H1 (cell line): ENCODE measurements around the gene DPYD. TPM values are rescaled to one million over a fixed set of nuclear protein-coding genes. Genes with fewer than 3 reads are reported as not detected.

Experiments
- CTCF ChIA-PET: fragments of 300-600 bp; sonication (Branson Sonifier 250); formaldehyde crosslinking; loops from one replicate; lab custom pipeline; 2021; ENCODE audit not compliant: partially characterized antibody; lab: Charles Lee
- POLR2A ChIA-PET: fragments of 300-600 bp; sonication (Branson Sonifier 250); formaldehyde crosslinking; loops from one replicate; lab custom pipeline; 2021; ENCODE audit warnings: inconsistent platforms; ENCODE audit not compliant: partially characterized antibody; lab: Charles Lee
- DNase-seq, 2 experiments: peaks; one replicate each; pipeline versions ENCODE4 v3.0.0 to v3.0.0-alpha.2; 2010 to 2022; ENCODE audit warnings: low spot score in 2 of 2, low read depth in 1 of 2, mixed read lengths in 1 of 2
- FAIRE-seq: peaks from 2 replicates; lab custom pipeline; 2011; peaks lifted over from hg19 to GRCh38; lab: Jason Lieb, UNC
- H2AFZ ChIP-seq: 2 replicates; pipeline ENCODE4 v1.8.1; 2012; ENCODE audit warnings: low read length, inconsistent platforms
- H2AK5ac ChIP-seq: 2 replicates; pipeline ENCODE4 v1.6.1; 2013; ENCODE audit warnings: low read depth, low read length
- H2BK120ac ChIP-seq: replicated peaks from 2 replicates; pipeline ENCODE3; 2013; ENCODE audit warnings: low read depth, low read length, inconsistent platforms
- H2BK12ac ChIP-seq: 2 replicates; pipeline ENCODE4 v1.6.1; 2013; ENCODE audit warnings: low read depth, low read length
- H2BK15ac ChIP-seq: 2 replicates; pipeline ENCODE4 v1.6.1; 2013; ENCODE audit warnings: low read length
- H2BK20ac ChIP-seq: 2 replicates; pipeline ENCODE4 v1.6.1; 2013; ENCODE audit warnings: low read length
- H2BK5ac ChIP-seq: 2 replicates; pipeline ENCODE4 v1.6.1; 2013; ENCODE audit warnings: low read depth, low read length
- H3K14ac ChIP-seq: 2 replicates; pipeline ENCODE4 v1.6.1; 2013; ENCODE audit warnings: inconsistent platforms; ENCODE audit not compliant: insufficient read length
- H3K18ac ChIP-seq: 2 replicates; pipeline ENCODE4 v1.6.1; 2013; ENCODE audit warnings: low read length; ENCODE audit errors: extremely low read depth
- H3K23ac ChIP-seq: 2 replicates; pipeline ENCODE4 v1.6.1; 2013; ENCODE audit warnings: inconsistent platforms; ENCODE audit not compliant: insufficient read length
- H3K23me2 ChIP-seq: 2 replicates; pipeline ENCODE4 v1.6.1; 2013; ENCODE audit warnings: low read depth, low read length
- H3K27ac ChIP-seq: 2 replicates; pipeline ENCODE4 v1.6.1; 2011; ENCODE audit warnings: low read depth, low read length, inconsistent platforms
- H3K27me3 ChIP-seq, 4 experiments: replicated peaks in 1 of 4; 1 replicate in 1 of 4; 2 replicates in 3 of 4; pipeline versions ENCODE4 v1.6.1 to v1.8.1; 2011 to 2013; ENCODE audit warnings: low read length in 3 of 4, mild to moderate bottlenecking in 3 of 4, inconsistent platforms in 2 of 4, mixed read lengths in 2 of 4, moderate library complexity in 1 of 4; ENCODE audit not compliant: control insufficient read depth in 3 of 4, insufficient read depth in 3 of 4; ENCODE audit errors: extremely low read depth in 1 of 4
- H3K36me3 ChIP-seq, 4 experiments: 2 replicates each; pipeline versions ENCODE4 v1.6.1 to v1.8.1; 2011 to 2013; ENCODE audit warnings: mild to moderate bottlenecking in 4 of 4, low read length in 3 of 4, moderate library complexity in 2 of 4, control low read depth in 1 of 4, inconsistent platforms in 1 of 4; ENCODE audit not compliant: insufficient read depth in 4 of 4, control insufficient read depth in 2 of 4
- H3K4ac ChIP-seq: replicated peaks from 2 replicates; pipeline ENCODE3; 2013; ENCODE audit warnings: low read length, low read depth, mixed read lengths, inconsistent platforms; ENCODE audit not compliant: insufficient read length
- H3K4me1 ChIP-seq, 4 experiments: replicated peaks in 1 of 4; 1 replicate in 1 of 4; 2 replicates in 3 of 4; pipeline versions ENCODE4 v1.6.1 to v1.8.1; 2011 to 2013; ENCODE audit warnings: low read length in 3 of 4, inconsistent platforms in 2 of 4, mixed read lengths in 1 of 4; ENCODE audit not compliant: insufficient read depth in 4 of 4, control insufficient read depth in 3 of 4
- H3K4me2 ChIP-seq, 2 experiments: 2 replicates each; pipeline versions ENCODE4 v1.6.1 to v1.8.1; 2011 to 2013; ENCODE audit warnings: low read depth in 2 of 2, low read length in 2 of 2, control low read depth in 1 of 2, inconsistent platforms in 1 of 2, mild to moderate bottlenecking in 1 of 2; ENCODE audit not compliant: insufficient read depth in 1 of 2
- H3K4me3 ChIP-seq, 4 experiments: fragments of 200-600, 300-600 bp in 1 of 4; sonication (generic), shearing (Covaris generic), sonication (Bioruptor Twin) in 1 of 4; 2 replicates each; pipeline versions ENCODE4 v1.5.1 to v1.8.1; 2011 to 2016; ENCODE audit warnings: low read length in 4 of 4, low read depth in 3 of 4, control low read depth in 2 of 4, inconsistent platforms in 2 of 4, mild to moderate bottlenecking in 2 of 4, mixed read lengths in 1 of 4, moderate library complexity in 1 of 4; ENCODE audit not compliant: insufficient read depth in 2 of 4; ENCODE audit errors: extremely low read depth in 1 of 4
- H3K56ac ChIP-seq: replicated peaks from 2 replicates; pipeline ENCODE3; 2013; ENCODE audit warnings: low read depth, mild to moderate bottlenecking, mixed read lengths, low read length, inconsistent platforms; ENCODE audit not compliant: insufficient read length
- H3K79me1 ChIP-seq: 2 replicates; pipeline ENCODE4 v1.6.1; 2013; ENCODE audit warnings: low read depth, low read length, control low read depth
- H3K79me2 ChIP-seq, 2 experiments: 2 replicates each; pipeline versions ENCODE4 v1.6.1 to v1.8.1; 2012 to 2013; ENCODE audit warnings: low read length in 2 of 2, mild to moderate bottlenecking in 2 of 2, inconsistent platforms in 1 of 2; ENCODE audit not compliant: insufficient read depth in 2 of 2, control insufficient read depth in 1 of 2
- H3K9ac ChIP-seq, 4 experiments: replicated peaks in 1 of 4; 1 replicate in 1 of 4; 2 replicates in 3 of 4; pipeline versions ENCODE4 v1.6.1 to v1.8.1; 2011 to 2013; ENCODE audit warnings: low read depth in 3 of 4, low read length in 3 of 4, control low read depth in 2 of 4, mild to moderate bottlenecking in 2 of 4, moderate library complexity in 2 of 4, inconsistent platforms in 1 of 4; ENCODE audit errors: extremely low read depth in 1 of 4
- H3K9me3 ChIP-seq, 2 experiments: 2 replicates each; pipeline versions ENCODE4 v1.6.1 to v1.8.1; 2012 to 2013; ENCODE audit warnings: mild to moderate bottlenecking in 2 of 2, moderate library complexity in 2 of 2, control low read depth in 1 of 2, inconsistent platforms in 1 of 2, low read depth in 1 of 2, low read length in 1 of 2, mixed read lengths in 1 of 2; ENCODE audit not compliant: insufficient read depth in 2 of 2
- H4K20me1 ChIP-seq, 2 experiments: replicated peaks in 1 of 2; 2 replicates each; pipeline versions ENCODE3 to v1.8.1; 2011 to 2013; ENCODE audit warnings: inconsistent platforms in 2 of 2, low read length in 2 of 2, mild to moderate bottlenecking in 1 of 2; ENCODE audit not compliant: insufficient read depth in 2 of 2, control insufficient read depth in 1 of 2
- H4K5ac ChIP-seq: 2 replicates; pipeline ENCODE4 v1.6.1; 2013; ENCODE audit warnings: low read length, low read depth, mixed read lengths, inconsistent platforms; ENCODE audit not compliant: insufficient read length
- H4K8ac ChIP-seq: 2 replicates; pipeline ENCODE4 v1.8.0; 2013; ENCODE audit warnings: mild to moderate bottlenecking, moderate library complexity, low read length, inconsistent platforms; ENCODE audit not compliant: insufficient read depth; ENCODE audit errors: extremely low read depth
- H4K91ac ChIP-seq: replicated peaks from 2 replicates; pipeline ENCODE3; 2013; ENCODE audit warnings: low read length, mixed read lengths, inconsistent platforms; ENCODE audit not compliant: insufficient read length
- CEBPB ChIP-seq: IDR thresholded peaks from 2 replicates; pipeline ENCODE4 v1.6.1; 2012; ENCODE audit warnings: low read depth, low read length
- HDAC6 ChIP-seq: IDR thresholded peaks from one replicate; pipeline ENCODE4 v1.7.1; 2012; ENCODE audit warnings: low read depth, mild to moderate bottlenecking, inconsistent platforms, low read length, moderate library complexity
- KDM4A ChIP-seq: IDR thresholded peaks from one replicate; pipeline ENCODE4 v1.7.1; 2012; ENCODE audit warnings: low read depth, mild to moderate bottlenecking, moderate library complexity, low read length, inconsistent platforms; ENCODE audit not compliant: severe bottlenecking
- POU5F1 ChIP-seq: IDR thresholded peaks from 2 replicates; pipeline ENCODE4 v1.6.1; 2011; ENCODE audit warnings: low read depth, mild to moderate bottlenecking, low read length, moderate library complexity
- RAD21 ChIP-seq, 2 experiments: IDR thresholded peaks in 1 of 2; conservative IDR thresholded peaks in 1 of 2; 2 replicates each; pipeline ENCODE4 v1.6.1; 2011; ENCODE audit warnings: low read depth in 2 of 2, low read length in 2 of 2, improper control_type of control experiment in 1 of 2, inconsistent platforms in 1 of 2, mild to moderate bottlenecking in 1 of 2, moderate library complexity in 1 of 2
- SAP30 ChIP-seq: fragments of 300-600 bp; sonication (generic); IDR thresholded peaks from 2 replicates; pipeline ENCODE4 v1.7.1; 2012; ENCODE audit warnings: low read length, moderate library complexity, mild to moderate bottlenecking, inconsistent platforms; ENCODE audit not compliant: insufficient read depth, insufficient replicate concordance
- SIX5 ChIP-seq: IDR thresholded peaks from 2 replicates; pipeline ENCODE4 v1.6.1; 2011; ENCODE audit warnings: mild to moderate bottlenecking, low read depth, low read length
- SP2 ChIP-seq: IDR thresholded peaks from 2 replicates; pipeline ENCODE4 v1.6.1; 2012; ENCODE audit warnings: mild to moderate bottlenecking, low read length, inconsistent platforms
- TBP ChIP-seq: IDR thresholded peaks from 2 replicates; pipeline ENCODE4 v1.6.1; 2011; ENCODE audit warnings: low read depth, low read length, improper control_type of control experiment
- ZNF274 ChIP-seq: IDR thresholded peaks from 2 replicates; pipeline ENCODE4 v1.7.0; 2012; ENCODE audit warnings: low read length, borderline replicate concordance; ENCODE audit errors: extremely low read depth
- WGBS, 2 experiments: shearing (Covaris generic) in 1 of 2; methylation state at CpG; one replicate each; pipeline versions ENCODE4 v1.1.6 to v1.1.7; 2013 to 2015; ENCODE audit warnings: low lambda C conversion rate in 2 of 2, mixed read lengths in 2 of 2, inconsistent platforms in 1 of 2, low coverage in 1 of 2, missing lambda C conversion rate in 1 of 2; ENCODE audit not compliant: insufficient replicate concordance in 2 of 2, insufficient coverage in 1 of 2, insufficient read length in 1 of 2; ENCODE audit errors: extremely low coverage in 1 of 2, missing lambda C conversion rate in 1 of 2; 5-methylcytosine and 5-hydroxymethylcytosine counted together
- polyA plus RNA-seq, 7 experiments: library from polyadenylated mRNA; depleted of rRNA in 3 of 7; stranded (reverse) in 5 of 7; unstranded in 2 of 7; fragments of >200 nt in 5 of 7; fragments of 200-250 nt in 2 of 7; gene quantifications; 1 replicate in 5 of 7; 2 replicates in 1 of 7; 4 replicates in 1 of 7; pipeline versions ENCODE4 v1.2.1 to v1.2.3, GENCODE V29; 2011 to 2013; ENCODE audit warnings: missing spikeins in 2 of 7, mixed read lengths in 2 of 7
- total RNA-seq: library from RNA; stranded (reverse); fragmentation: NEBNext Ultra II Directional; extraction: Animal tissue kit (Norgen Biotek cat#: 25700); gene quantifications from 2 replicates; pipeline ENCODE4 v1.2.1, GENCODE V29; 2021

The DPYD gene
- total and polyA plus RNA-seq, 2 of the 8 experiments (the other 6 are each of a cell fraction or from before 2014, with no cell fraction given) = 0.29 to 0.73 TPM

- Histone ChIP-seq H2BK12ac (no peak overlapping the region), H2AK5ac (no peak overlapping the region), H2AFZ (no peak overlapping the region), H2BK20ac (no peak overlapping the region), H3K9me3 (no peaks in the 10 kb centered on the region), H3K4me3 (no peak overlapping the region), H3K4me1 (no peaks in the 10 kb centered on the region), H3K23ac (no peak overlapping the region), H3K79me2 (no peaks in the 10 kb centered on the region), H4K5ac (no peak overlapping the region), H4K8ac (no peak overlapping the region), H4K20me1 (no peaks in the 10 kb centered on the region), H3K56ac (no peak overlapping the region), H4K91ac (no peak overlapping the region), H3K36me3 (no peaks in the 10 kb centered on the region), H3K4me2 (no peak overlapping the region), H3K27me3 (peaks cover 0 to 1% (median 0%) of the 10 kb centered on the region in 4 experiments; a peak in 1 of 7 replicates), H3K14ac (no peak overlapping the region), H3K79me1 (no peaks in the 10 kb centered on the region), H3K9ac (no peak overlapping the region), H2BK120ac (no peak overlapping the region), H3K27ac (no peak overlapping the region), H2BK5ac (no peak overlapping the region), H2BK15ac (no peak overlapping the region), H3K4ac (no peak overlapping the region), H3K23me2 (no peaks in the 10 kb centered on the region), H3K18ac (no peak overlapping the region)
- whole genome bisulfite sequencing, 2 experiments = 88% methylated on average over 2 of the region's 2 CpGs; no CpG with 5 or more reads in 1 of the 2 experiments
- FAIRE-seq (no peak), DNase-seq (no peak)
- ChIA-PET POLR2A (no interaction called here), CTCF (no interaction called here)
- TF ChIP-seq SIX5 (no peak), TBP (no peak), KDM4A (no peak), SP2 (no peak), HDAC6 (no peak), POU5F1 (no peak), RAD21 (IDR thresholded peaks at IDR 0.05 in 1 of 2, conservative IDR thresholded peaks at IDR 0.05 in 1 of 2; ENCODE audit: low read depth in 2 of 2, low read length in 2 of 2) (no peak), SAP30 (no peak), CEBPB (no peak), ZNF274 (no peak)
Measured at GRCh38 chr1:97433824-97434177, 487.0 kb downstream of the DPYD start.
